ENCODE data around the gene PSMD9.
"Not testable (repeated sequence)": the region's sequence is repeated elsewhere in the genome, so short reads cannot be mapped to it uniquely, and the experiment has no call there.

PSMD9 gene

GRCh38 chr12:121845701-121846100 is 42.9 kb upstream of the PSMD9 start:
- Histone ChIP-seq H3K27me3 (ENCODE audit: insufficient read depth, poor library complexity, severe bottlenecking) (no peaks in the 10 kb centered on the region), H3K4me3 (ENCODE audit: severe bottlenecking) (no peak overlapping the region), H3K27ac (ENCODE audit: poor library complexity, severe bottlenecking) (no peak overlapping the region), H3K9me3 (ENCODE audit: severe bottlenecking) (no peaks in the 10 kb centered on the region), H3K4me1 (ENCODE audit: insufficient read depth, poor library complexity, severe bottlenecking) (no peaks in the 10 kb centered on the region), H3K36me3 (ENCODE audit: low read depth) (no peaks in the 10 kb centered on the region)
- ATAC-seq (ENCODE audit: low read depth) = no peak
- no peak for TF ChIP-seq CTCF (IDR thresholded peaks at IDR 0.05; ENCODE audit: poor library complexity, severe bottlenecking)
- DNase-seq (ENCODE audit: low spot score) = no peak

- H3K27me3 ChIP-seq (ENCODE audit: insufficient read depth, poor library complexity, severe bottlenecking) = no peaks in the 10 kb centered on the region
- DNase-seq (ENCODE audit: low spot score) (no peak), ATAC-seq (ENCODE audit: low read depth) (no peak)
- H3K36me3 ChIP-seq (ENCODE audit: low read depth) = no peaks in the 10 kb centered on the region
- TF ChIP-seq CTCF (IDR thresholded peaks at IDR 0.05; ENCODE audit: poor library complexity, severe bottlenecking) = no peak
- no peak overlapping the region for H3K4me3 ChIP-seq (ENCODE audit: severe bottlenecking)
- H3K9me3 ChIP-seq (ENCODE audit: severe bottlenecking) = no peaks in the 10 kb centered on the region
- no peak overlapping the region for H3K27ac ChIP-seq (ENCODE audit: poor library complexity, severe bottlenecking)
- H3K4me1 ChIP-seq (ENCODE audit: insufficient read depth, poor library complexity, severe bottlenecking) = no peaks in the 10 kb centered on the region
Observed at GRCh38 chr12:121849211-121849610, 39.4 kb upstream of the PSMD9 start.

GRCh38 chr12:121849665-121850064 is 38.9 kb upstream of the PSMD9 start:
- H3K36me3 ChIP-seq (ENCODE audit: low read depth) = no peaks in the 10 kb centered on the region
- H3K9me3 ChIP-seq (ENCODE audit: severe bottlenecking) = no peaks in the 10 kb centered on the region
- H3K4me1 ChIP-seq (ENCODE audit: insufficient read depth, poor library complexity, severe bottlenecking) = no peaks in the 10 kb centered on the region
- ATAC-seq (ENCODE audit: low read depth) = no peak
- no peak for TF ChIP-seq CTCF (IDR thresholded peaks at IDR 0.05; ENCODE audit: poor library complexity, severe bottlenecking)
- no peak overlapping the region for H3K27ac ChIP-seq (ENCODE audit: poor library complexity, severe bottlenecking)
- no peaks in the 10 kb centered on the region for H3K27me3 ChIP-seq (ENCODE audit: insufficient read depth, poor library complexity, severe bottlenecking)
- H3K4me3 ChIP-seq (ENCODE audit: severe bottlenecking) = no peak overlapping the region
- no peak for DNase-seq (ENCODE audit: low spot score)

- not testable (repeated sequence) for H3K9me3 ChIP-seq (ENCODE audit: severe bottlenecking); DNase-seq (ENCODE audit: low spot score); H3K4me3 ChIP-seq (ENCODE audit: severe bottlenecking); H3K36me3 ChIP-seq (ENCODE audit: low read depth); ATAC-seq (ENCODE audit: low read depth); H3K27ac ChIP-seq (ENCODE audit: poor library complexity, severe bottlenecking); H3K27me3 ChIP-seq (ENCODE audit: insufficient read depth, poor library complexity, severe bottlenecking); H3K4me1 ChIP-seq (ENCODE audit: insufficient read depth, poor library complexity, severe bottlenecking)
Observed at GRCh38 chr12:121852392-121852791, 36.2 kb upstream of the PSMD9 start.

GRCh38 chr12:121857322-121858246 is 31.0 kb upstream of the PSMD9 start:
- TF ChIP-seq CTCF (IDR thresholded peaks at IDR 0.05; ENCODE audit: poor library complexity, severe bottlenecking) = no peak
- Histone ChIP-seq H3K9me3 (ENCODE audit: severe bottlenecking) (no peaks in the 10 kb centered on the region), H3K36me3 (ENCODE audit: low read depth) (no peaks in the 10 kb centered on the region), H3K4me3 (ENCODE audit: severe bottlenecking) (no peak overlapping the region), H3K27ac (ENCODE audit: poor library complexity, severe bottlenecking) (no peak overlapping the region), H3K4me1 (ENCODE audit: insufficient read depth, poor library complexity, severe bottlenecking) (peaks cover 4% of the 10 kb centered on the region), H3K27me3 (ENCODE audit: insufficient read depth, poor library complexity, severe bottlenecking) (no peaks in the 10 kb centered on the region)
- ATAC-seq (ENCODE audit: low read depth) (no peak), DNase-seq (ENCODE audit: low spot score) (no peak)
